CMK (cell line): ENCODE data around the gene PRR12.

Experiments
- DNase-seq: peaks from one replicate; pipeline ENCODE4 v3.0.0-alpha.2; 2010; ENCODE audit warnings: low read depth

Gene PRR12, protein sequence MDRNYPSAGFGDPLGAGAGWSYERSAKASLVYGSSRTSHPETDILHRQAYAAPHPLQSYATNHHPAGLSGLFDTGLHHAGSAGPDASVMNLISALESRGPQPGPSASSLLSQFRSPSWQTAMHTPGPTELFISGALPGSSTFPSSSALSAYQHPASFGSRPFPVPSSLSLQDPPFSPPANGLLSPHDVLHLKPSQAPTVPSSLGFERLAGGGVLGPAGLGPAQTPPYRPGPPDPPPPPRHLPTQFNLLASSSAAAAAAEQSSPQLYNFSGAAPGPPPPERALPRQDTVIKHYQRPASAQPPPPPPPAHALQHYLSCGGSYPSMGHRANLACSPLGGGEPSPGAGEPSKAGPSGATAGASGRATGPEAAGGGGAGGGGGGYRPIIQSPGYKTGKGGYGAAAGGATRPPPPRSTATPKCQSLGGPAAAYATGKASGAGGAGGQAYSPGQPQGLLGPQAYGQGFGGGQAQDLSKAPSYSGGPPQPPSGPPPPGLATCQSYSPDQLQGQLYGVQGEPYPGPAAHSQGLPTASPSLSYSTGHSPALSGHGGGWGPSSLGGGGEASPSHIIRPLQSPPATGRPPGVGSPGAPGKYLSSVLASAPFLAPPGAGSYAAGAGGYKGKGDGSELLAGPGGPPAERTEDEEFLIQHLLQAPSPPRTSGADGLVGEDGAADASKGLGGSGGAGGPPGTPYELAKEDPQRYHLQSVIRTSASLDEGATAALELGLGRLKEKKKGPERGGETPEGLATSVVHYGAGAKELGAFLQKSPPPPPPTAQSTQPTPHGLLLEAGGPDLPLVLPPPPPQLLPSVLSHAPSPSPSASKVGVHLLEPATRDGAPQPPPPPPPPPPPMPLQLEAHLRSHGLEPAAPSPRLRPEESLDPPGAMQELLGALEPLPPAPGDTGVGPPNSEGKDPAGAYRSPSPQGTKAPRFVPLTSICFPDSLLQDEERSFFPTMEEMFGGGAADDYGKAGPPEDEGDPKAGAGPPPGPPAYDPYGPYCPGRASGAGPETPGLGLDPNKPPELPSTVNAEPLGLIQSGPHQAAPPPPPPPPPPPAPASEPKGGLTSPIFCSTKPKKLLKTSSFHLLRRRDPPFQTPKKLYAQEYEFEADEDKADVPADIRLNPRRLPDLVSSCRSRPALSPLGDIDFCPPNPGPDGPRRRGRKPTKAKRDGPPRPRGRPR (N-terminal part only)

DNA sequence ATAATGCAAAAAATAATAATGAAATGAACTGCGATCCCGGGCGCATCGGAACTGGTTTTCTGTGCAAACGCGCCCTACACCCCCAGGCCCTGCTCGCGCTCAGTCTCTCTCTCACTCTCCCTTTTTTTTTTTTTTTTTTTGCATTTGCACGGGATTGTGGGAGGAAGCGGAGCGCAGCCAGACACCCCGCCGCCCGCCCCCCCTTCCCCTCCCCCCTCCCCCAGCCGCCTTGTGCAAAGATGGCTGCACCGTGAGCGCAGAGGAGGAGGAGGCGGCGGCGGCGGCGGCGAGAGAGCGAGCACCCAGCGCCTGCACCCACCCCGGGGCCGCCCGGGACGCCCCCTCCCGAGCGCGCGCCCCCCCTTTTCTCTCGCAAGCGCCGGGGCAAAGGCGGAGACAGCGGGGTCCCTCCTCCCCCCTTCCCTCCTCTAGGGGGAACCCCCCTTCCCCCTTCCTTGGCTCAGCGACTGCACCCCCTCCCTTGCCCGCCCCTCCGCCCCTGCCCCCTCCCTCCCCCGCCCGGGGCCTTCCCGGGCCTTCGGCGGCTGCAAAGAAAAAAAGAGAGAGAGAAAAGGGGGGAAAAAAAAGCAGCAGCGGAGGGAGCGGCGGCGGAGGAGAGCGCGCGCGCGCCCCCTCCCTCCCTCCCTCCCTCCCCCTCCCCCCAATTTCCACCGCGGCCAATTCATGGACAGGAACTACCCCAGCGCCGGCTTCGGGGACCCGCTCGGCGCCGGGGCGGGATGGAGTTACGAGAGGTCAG lies at the start of gene PRR12:
Gene PRR12, plus strand, starts transcription at position 212 of the 760 bp plus-strand sequence. Its CDS starts 473 bp downstream, at position 685.
- peak; percentile 70 for DNase-seq

- no peak for DNase-seq
These were observed 49.1 kb upstream of the PRR12 start for GRCh38 chr19:49541914-49542313.

DNA sequence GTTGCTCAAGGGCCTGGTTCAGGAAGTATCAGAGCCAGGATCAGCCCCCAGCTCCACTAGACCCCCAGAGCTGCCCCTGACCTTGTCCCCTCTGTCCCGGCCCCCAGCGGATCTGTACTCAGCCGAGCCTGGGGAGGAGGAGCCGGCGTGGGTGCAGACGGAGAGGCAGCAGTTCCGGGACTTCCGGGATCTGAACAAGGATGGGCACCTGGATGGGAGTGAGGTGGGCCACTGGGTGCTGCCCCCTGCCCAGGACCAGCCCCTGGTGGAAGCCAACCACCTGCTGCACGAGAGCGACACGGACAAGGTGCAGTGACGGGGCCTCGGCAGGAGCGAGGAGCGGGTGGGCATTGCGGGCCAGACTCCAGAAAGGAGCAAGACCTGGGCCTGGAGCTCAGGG lies 48.5 kb upstream of the PRR12 start:
- no peak for DNase-seq

DNA sequence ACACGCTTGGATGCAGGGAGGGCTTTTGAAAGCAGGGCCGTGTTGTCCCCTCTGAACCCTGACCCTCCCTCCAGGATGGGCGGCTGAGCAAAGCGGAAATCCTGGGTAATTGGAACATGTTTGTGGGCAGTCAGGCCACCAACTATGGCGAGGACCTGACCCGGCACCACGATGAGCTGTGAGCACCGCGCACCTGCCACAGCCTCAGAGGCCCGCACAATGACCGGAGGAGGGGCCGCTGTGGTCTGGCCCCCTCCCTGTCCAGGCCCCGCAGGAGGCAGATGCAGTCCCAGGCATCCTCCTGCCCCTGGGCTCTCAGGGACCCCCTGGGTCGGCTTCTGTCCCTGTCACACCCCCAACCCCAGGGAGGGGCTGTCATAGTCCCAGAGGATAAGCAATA lies 48.0 kb upstream of the PRR12 start:
- no peak for DNase-seq

DNA sequence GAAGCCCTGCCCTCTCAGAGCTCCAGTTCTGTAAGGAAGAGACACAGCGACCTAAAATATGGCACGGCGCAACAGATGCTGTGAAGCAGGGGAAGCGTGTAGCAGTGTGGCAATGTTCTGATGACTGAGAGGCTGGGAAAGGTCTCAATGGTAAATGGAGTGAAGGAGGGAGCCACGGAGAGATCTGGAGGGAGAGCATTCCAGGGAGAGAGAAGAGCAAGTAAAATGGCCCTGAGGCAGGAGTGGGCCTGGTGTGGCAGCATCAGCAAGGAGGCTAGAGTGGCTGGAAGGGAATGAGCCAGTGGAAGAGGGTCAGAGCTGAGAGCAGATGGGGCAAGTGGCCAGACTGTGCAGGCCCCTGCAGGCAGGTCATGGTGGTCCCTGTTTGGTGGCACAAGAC lies 46.8 kb upstream of the PRR12 start:
- no peak for DNase-seq

GRCh38 chr19:49546825-49547565 lies 44.0 kb upstream of the PRR12 start:
- peak; percentile 56 for DNase-seq

GRCh38 chr19:49549045-49549444 lies 41.9 kb upstream of the PRR12 start:
- no peak for DNase-seq

GRCh38 chr19:49551531-49551930 lies 39.5 kb upstream of the PRR12 start:
- DNase-seq = no peak

DNA sequence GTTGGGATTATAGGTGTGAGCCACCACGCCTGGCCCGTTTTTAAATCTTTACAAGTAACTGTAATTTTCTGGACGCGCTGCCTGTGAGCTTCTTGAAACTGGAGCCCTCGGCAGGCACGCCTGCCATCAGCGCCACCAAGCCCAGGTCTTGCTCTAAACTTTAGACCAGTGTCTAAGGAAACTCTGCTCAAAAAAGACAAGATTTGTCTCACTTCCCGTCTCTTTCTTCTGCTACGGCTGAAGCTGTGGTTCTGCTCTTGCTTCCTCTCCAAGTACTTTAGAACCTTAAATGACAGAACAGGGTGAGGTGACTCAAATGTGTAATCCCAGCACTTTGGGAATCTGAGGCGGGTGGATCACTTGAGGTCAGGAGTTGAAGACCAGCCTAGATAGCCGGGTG lies 38.2 kb upstream of the PRR12 start:
- no peak for DNase-seq

DNA sequence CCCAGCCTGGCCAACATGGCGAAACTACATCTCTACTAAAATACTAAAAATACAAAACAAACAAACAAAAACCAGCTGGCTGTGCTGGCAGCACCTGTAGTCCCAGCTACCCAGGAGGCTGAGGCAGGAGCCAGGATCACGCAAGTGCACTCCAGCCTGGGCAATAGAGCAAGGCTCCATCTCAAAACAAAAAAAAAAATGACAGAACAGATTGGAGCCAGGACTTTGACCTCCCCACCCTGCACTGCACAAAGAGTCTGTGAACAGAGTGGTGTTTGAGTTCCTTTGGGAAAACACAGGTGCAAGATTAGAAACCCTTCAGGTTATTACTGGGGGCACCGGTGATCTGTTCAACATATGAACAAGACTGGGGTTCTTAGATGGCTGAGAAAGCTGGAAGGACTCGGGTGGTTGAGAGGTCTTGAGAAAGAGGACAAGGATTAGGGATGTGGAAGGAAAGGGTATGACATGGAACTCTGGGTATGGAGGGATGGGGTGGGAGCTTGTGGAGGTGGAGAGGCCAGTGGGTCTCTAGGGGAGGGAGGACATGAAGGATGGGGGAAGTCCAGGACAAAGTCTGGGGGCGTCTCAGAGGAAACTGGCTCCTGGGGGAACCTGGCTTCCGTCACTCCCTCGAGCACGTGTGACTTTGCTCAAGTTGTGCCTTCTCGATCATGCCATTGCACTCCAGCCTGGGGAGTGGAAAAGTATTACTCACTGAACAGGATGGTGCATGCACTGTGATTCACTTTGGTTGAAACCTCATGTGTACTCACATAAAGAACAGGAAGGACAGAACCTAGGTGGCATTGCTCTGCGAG lies 37.3 kb upstream of the PRR12 start:
- no peak for DNase-seq

DNA sequence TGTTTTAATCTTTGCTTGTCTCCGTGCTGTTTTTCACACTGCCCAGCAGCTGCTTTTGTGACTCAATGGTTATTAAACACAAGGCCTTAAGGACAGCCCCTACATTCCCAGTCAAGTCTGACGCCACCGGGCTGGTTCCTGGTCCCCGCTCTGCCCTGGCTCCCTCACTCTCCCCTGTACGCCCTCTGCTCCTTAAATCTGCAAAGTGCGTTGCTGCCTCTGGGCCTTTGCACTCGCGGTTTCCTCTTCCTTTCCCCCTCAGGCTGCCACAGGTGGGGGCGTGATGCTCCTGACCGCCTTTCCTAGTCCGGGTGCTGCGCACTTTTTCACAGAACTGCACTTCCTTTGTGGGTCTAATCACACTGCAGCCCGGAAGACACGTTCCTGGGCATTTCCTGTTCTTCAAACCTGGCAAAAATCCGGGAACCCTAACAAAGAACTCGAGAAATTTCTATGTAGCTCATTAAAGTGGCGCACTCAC lies 36.2 kb upstream of the PRR12 start:
- DNase-seq = no peak

DNA sequence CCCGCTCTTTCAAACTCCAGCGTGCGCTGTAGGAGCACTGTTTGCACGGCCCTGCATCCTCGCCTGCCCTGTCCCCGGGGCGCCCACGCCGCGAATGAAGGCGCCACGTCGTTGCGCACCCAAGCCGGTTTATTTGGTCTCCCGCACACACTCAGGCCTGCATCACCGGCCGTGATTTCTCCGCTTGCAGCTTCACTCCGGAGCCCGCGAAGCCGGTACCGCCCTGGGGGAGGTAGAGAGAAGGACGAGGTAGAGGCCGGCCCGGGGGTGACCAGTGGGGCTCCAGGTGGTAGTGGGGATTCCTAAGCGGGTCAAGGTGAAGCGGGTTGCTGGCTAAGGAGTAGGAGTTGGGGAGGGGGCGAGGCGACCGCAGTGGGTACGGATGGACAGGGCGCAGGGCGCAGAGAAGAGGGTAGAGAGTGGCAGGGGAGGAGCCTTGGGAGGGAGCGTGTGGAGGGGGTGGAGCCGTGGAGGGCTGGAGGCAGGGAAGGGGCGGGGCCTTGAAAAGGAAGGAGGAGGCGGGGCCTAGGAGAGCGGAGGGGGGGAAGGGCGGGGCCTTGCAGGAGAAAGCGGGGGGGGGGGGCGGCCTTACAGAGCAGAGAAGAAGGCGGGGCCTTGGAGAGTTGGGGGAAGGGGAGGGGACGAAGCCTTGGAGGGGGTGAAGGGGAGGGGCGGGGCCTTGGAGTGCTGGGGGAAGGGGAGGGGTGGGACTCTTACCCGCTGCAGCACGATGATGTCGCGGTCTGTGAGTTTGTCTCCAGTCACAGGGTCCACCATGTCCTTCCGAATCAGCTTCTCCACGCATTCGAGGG lies 35.2 kb upstream of the PRR12 start:
- peak; percentile 76 for DNase-seq

- no peak for DNase-seq
These were observed 34.3 kb upstream of the PRR12 start for GRCh38 chr19:49556412-49557398.

DNA sequence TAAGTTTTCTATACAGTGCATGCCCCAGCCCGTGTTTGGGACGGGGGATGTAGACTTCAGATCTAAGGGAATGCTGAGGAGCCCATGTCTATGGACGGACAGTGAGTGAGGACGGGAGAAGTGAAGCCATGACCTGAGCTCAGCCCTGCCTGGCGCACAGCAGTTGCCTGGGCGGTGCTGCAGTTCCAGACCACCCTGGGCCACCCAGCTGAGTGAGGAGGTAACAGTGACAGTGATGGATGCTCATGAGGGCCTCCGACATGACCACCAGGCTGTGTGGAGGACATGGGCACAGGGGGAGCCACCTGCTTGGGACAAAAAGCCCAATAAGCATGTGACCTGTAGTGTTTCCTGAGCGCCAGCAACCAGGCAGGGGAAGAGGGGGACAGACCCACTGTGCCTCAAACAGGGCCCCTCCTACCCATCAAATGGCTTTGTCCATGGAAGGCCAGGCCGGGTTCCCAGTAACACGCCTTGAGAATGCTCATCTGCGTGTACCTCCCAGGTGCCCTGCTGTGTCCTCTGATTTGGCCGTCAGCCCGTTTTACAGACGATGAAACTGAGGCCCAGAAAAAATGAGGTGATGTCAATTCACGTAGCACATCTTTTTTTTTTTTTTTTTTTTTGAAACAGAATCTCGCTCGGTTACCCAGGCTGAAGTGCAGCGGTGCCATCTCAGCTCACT lies 33.2 kb upstream of the PRR12 start:
- no peak for DNase-seq

- no peak for DNase-seq
These were observed 32.4 kb upstream of the PRR12 start for GRCh38 chr19:49558591-49558990.

GRCh38 chr19:49559443-49559842 lies 31.5 kb upstream of the PRR12 start:
- DNase-seq = no peak

GRCh38 chr19:49559928-49560327 lies 31.1 kb upstream of the PRR12 start:
- DNase-seq = no peak
